ENCODE measurements around the gene ACADSB. TPM values are rescaled to one million over a fixed set of nuclear protein-coding genes. Genes with fewer than 3 reads are reported as not detected.

The ACADSB gene
- total RNA-seq, 3 donors from 2014 or later, result 34.8 to 48.9 (median 38.2) TPM

- TF ChIP-seq CTCF (IDR thresholded peaks at IDR 0.05), result no peak
- no peaks in the 10 kb centered on the region for H3K4me1 ChIP-seq (ENCODE audit: low read depth)
- intact Hi-C loops (cut with DNase I, micrococcal nuclease), result no loop called here
- H3K9me3 ChIP-seq, result no peaks in the 10 kb centered on the region
- DNase-seq (no peak), ATAC-seq (no peak)
- no peaks in the 10 kb centered on the region for H3K36me3 ChIP-seq (ENCODE audit: low read depth)
- H3K4me3 ChIP-seq, result no peak overlapping the region
These were observed 84.0 kb downstream of the ACADSB start for GRCh38 chr10:123092635-123093414.

- intact Hi-C loops (cut with DNase I, micrococcal nuclease), result no loop called here
- Histone ChIP-seq H3K4me3 (no peak overlapping the region), H3K36me3 (ENCODE audit: low read depth) (no peaks in the 10 kb centered on the region), H3K9me3 (no peaks in the 10 kb centered on the region), H3K4me1 (ENCODE audit: low read depth) (no peaks in the 10 kb centered on the region)
- no peak for ATAC-seq
- DNase-seq, result no peak
- no peak for TF ChIP-seq CTCF (IDR thresholded peaks at IDR 0.05)
These were observed 84.7 kb downstream of the ACADSB start for GRCh38 chr10:123093489-123093888.

GRCh38 chr10:123096452-123096851, 87.6 kb downstream of the ACADSB start:
- Histone ChIP-seq H3K4me1 (ENCODE audit: low read depth) (no peaks in the 10 kb centered on the region), H3K4me3 (no peak overlapping the region), H3K9me3 (no peaks in the 10 kb centered on the region), H3K36me3 (ENCODE audit: low read depth) (no peaks in the 10 kb centered on the region)
- no peak for ATAC-seq
- intact Hi-C loops (cut with DNase I, micrococcal nuclease), result no loop called here
- no peak for TF ChIP-seq CTCF (IDR thresholded peaks at IDR 0.05)
- DNase-seq, result no peak

- DNase-seq, result no peak
- H3K4me3 ChIP-seq, result no peak overlapping the region
- H3K4me1 ChIP-seq (ENCODE audit: low read depth), result no peaks in the 10 kb centered on the region
- no peak for TF ChIP-seq CTCF (IDR thresholded peaks at IDR 0.05)
- H3K9me3 ChIP-seq, result no peaks in the 10 kb centered on the region
- H3K36me3 ChIP-seq (ENCODE audit: low read depth), result no peaks in the 10 kb centered on the region
- ATAC-seq, result no peak
- intact Hi-C loops (cut with DNase I, micrococcal nuclease), result no loop called here
These were observed 88.2 kb downstream of the ACADSB start for GRCh38 chr10:123097039-123097438.

GRCh38 chr10:123100030-123100762, 91.4 kb downstream of the ACADSB start:
- ATAC-seq, result no peak
- Histone ChIP-seq H3K9me3 (no peaks in the 10 kb centered on the region), H3K36me3 (ENCODE audit: low read depth) (no peaks in the 10 kb centered on the region), H3K4me3 (no peak overlapping the region), H3K4me1 (ENCODE audit: low read depth) (no peaks in the 10 kb centered on the region)
- TF ChIP-seq CTCF (IDR thresholded peaks at IDR 0.05), result no peak
- no peak for DNase-seq
- intact Hi-C loops (cut with DNase I, micrococcal nuclease), result no loop called here
